Natural killer cell treated with Interleukin-12 subunit alpha and Interleukin-12 subunit beta and Interleukin-15 and Interleukin-18, amount 100 ng/mL, for 72 hours (primary cell): ENCODE data around the gene DPY30. TPM values are rescaled to one million over a fixed set of nuclear protein-coding genes. Genes with fewer than 3 reads are reported as not detected.
"Not testable (repeated sequence)": the region's sequence is repeated elsewhere in the genome, so short reads cannot be mapped to it uniquely, and the experiment has no call there.

Source experiments
- ATAC-seq, 2 donors: fragments of 150-1000 bp; cut with Tn5 transposase in 1 of 2; sonication (Bioruptor Pico), chemical (Tn5 transposase) in 1 of 2; 2 replicates each; pipeline ENCODE4 v1.10.0; 2021
- DNase-seq: peaks from one replicate; pipeline ENCODE4 v3.0.0; 2022; ENCODE audit warnings: low spot score
- H3K27ac Mint-ChIP-seq, 2 donors: 1 replicate in 1 of 2; 2 replicates in 1 of 2; pipeline ENCODE4 v1.8.0; 2022; ENCODE audit warnings: mixed read lengths in 2 of 2, mild to moderate bottlenecking in 1 of 2, moderate library complexity in 1 of 2
- H3K27me3 Mint-ChIP-seq, 2 donors: 1 replicate in 1 of 2; 2 replicates in 1 of 2; pipeline ENCODE4 v1.8.0; 2022; ENCODE audit warnings: mixed read lengths in 2 of 2
- H3K36me3 Mint-ChIP-seq: one replicate; pipeline ENCODE4 v1.8.0; 2022; ENCODE audit warnings: mixed read lengths
- H3K4me1 Mint-ChIP-seq, 2 donors: 1 replicate in 1 of 2; 2 replicates in 1 of 2; pipeline ENCODE4 v1.8.0; 2022; ENCODE audit warnings: low read depth in 2 of 2, mixed read lengths in 2 of 2, mild to moderate bottlenecking in 1 of 2
- H3K4me3 Mint-ChIP-seq: one replicate; pipeline ENCODE4 v1.8.0; 2022; ENCODE audit warnings: mixed read lengths
- H3K9me3 Mint-ChIP-seq: 2 replicates; pipeline ENCODE4 v1.8.0; 2022; ENCODE audit warnings: mixed read lengths
- total RNA-seq, 2 donors: library from RNA; stranded (reverse); gene quantifications; one replicate each; pipeline ENCODE4 v1.2.3, GENCODE V29; 2022

The DPY30 gene
- total RNA-seq, 2 donors from 2014 or later: 40.4 to 58.8 TPM

GRCh38 chr2:32034198-32034887, 5.3 kb downstream of the DPY30 start:
- not testable (repeated sequence) for H3K27ac Mint-ChIP-seq, DNase-seq, ATAC-seq

GRCh38 chr2:32018789-32019482, 20.7 kb downstream of the DPY30 start:
- not testable (repeated sequence) for ATAC-seq, H3K27me3 Mint-ChIP-seq, H3K27ac Mint-ChIP-seq, DNase-seq, H3K4me3 Mint-ChIP-seq, H3K36me3 Mint-ChIP-seq, H3K9me3 Mint-ChIP-seq, H3K4me1 Mint-ChIP-seq

More at GRCh38 chr2:32034198-32034887, 5.3 kb downstream of the DPY30 start:
- H3K4me3 Mint-ChIP-seq, H3K36me3 Mint-ChIP-seq, H3K9me3 Mint-ChIP-seq, H3K27me3 Mint-ChIP-seq: not testable (repeated sequence)
- H3K4me1 Mint-ChIP-seq: peaks cover 15 to 19% of the 10 kb centered on the region in 2 donors

GRCh38 chr2:32012872-32013271, 26.7 kb downstream of the DPY30 start:
- H3K4me3 Mint-ChIP-seq: no peak overlapping the region
- no peaks in the 10 kb centered on the region for H3K9me3 Mint-ChIP-seq
- H3K27ac Mint-ChIP-seq: peak overlapping the region; percentile 93 to 96
- no peaks in the 10 kb centered on the region for H3K36me3 Mint-ChIP-seq
- no peak for ATAC-seq
- peaks cover 19 to 29% of the 10 kb centered on the region in 2 donors for H3K4me1 Mint-ChIP-seq
- no peaks in the 10 kb centered on the region for H3K27me3 Mint-ChIP-seq
- no peak for DNase-seq

GRCh38 chr2:32011485-32011960, 28.1 kb downstream of the DPY30 start:
- DNase-seq: no peak
- ATAC-seq: no peak
- H3K27ac Mint-ChIP-seq: peak overlapping the region; percentile 93 to 96
- peak overlapping the region; percentile 87 for H3K4me3 Mint-ChIP-seq
- no peaks in the 10 kb centered on the region for H3K9me3 Mint-ChIP-seq
- H3K4me1 Mint-ChIP-seq: peaks cover 29 to 40% of the 10 kb centered on the region in 2 donors
- no peaks in the 10 kb centered on the region for H3K36me3 Mint-ChIP-seq
- H3K27me3 Mint-ChIP-seq: no peaks in the 10 kb centered on the region

GRCh38 chr2:32010670-32011484, 28.7 kb downstream of the DPY30 start, which contains the start of gene MEMO1:
Gene MEMO1 (minus strand): TSS chr2:32011008. CDS start chr2:32010247, 761 bp downstream.
- H3K27ac Mint-ChIP-seq: peak within 1 kb of the TSS; percentile 93 to 96
- H3K9me3 Mint-ChIP-seq: no peaks in the 10 kb centered on the region
- DNase-seq: peak; percentile 93
- H3K27me3 Mint-ChIP-seq: no peaks in the 10 kb centered on the region
- peak within 1 kb of the TSS; percentile 87 for H3K4me3 Mint-ChIP-seq
- no peaks in the 10 kb centered on the region for H3K36me3 Mint-ChIP-seq
- peak; percentile 81 to 85 for ATAC-seq
- H3K4me1 Mint-ChIP-seq: peaks cover 32 to 44% of the 10 kb centered on the region in 2 donors

GRCh38 chr2:32010280-32010669, 29.3 kb downstream of the DPY30 start:
- not testable (repeated sequence) for H3K27me3 Mint-ChIP-seq, H3K36me3 Mint-ChIP-seq, H3K4me3 Mint-ChIP-seq, H3K9me3 Mint-ChIP-seq
- ATAC-seq (peak; percentile 87 to 89), DNase-seq (peak; percentile 81)
- peak overlapping the region in 1 of 2 donors; percentile 96 for H3K27ac Mint-ChIP-seq
- peaks cover 38 to 50% of the 10 kb centered on the region in 2 donors for H3K4me1 Mint-ChIP-seq

- H3K27me3 Mint-ChIP-seq: no peaks in the 10 kb centered on the region
- H3K4me1 Mint-ChIP-seq: peaks cover 43 to 56% of the 10 kb centered on the region in 2 donors
- ATAC-seq: peak; percentile 47 to 56
Measured at GRCh38 chr2:32009516-32010256, 29.9 kb downstream of the DPY30 start.

GRCh38 chr2:32008805-32009515, 30.6 kb downstream of the DPY30 start:
- DNase-seq (no peak), ATAC-seq (no peak)
- Mint-ChIP-seq H3K27ac (peak overlapping the region; percentile 83 to 89), H3K4me3 (peak overlapping the region; percentile 93), H3K36me3 (no peaks in the 10 kb centered on the region), H3K27me3 (no peaks in the 10 kb centered on the region), H3K4me1 (peaks cover 44 to 62% of the 10 kb centered on the region in 2 donors), H3K9me3 (no peaks in the 10 kb centered on the region)

More at GRCh38 chr2:32009516-32010256, 29.9 kb downstream of the DPY30 start:
- Mint-ChIP-seq H3K36me3 (no peaks in the 10 kb centered on the region), H3K27ac (peak overlapping the region; percentile 83 to 89), H3K4me3 (peak overlapping the region; percentile 93), H3K9me3 (no peaks in the 10 kb centered on the region)
- peak; percentile 70 for DNase-seq

GRCh38 chr2:32007121-32007391, 32.5 kb downstream of the DPY30 start:
- H3K36me3 Mint-ChIP-seq: no peaks in the 10 kb centered on the region
- H3K4me1 Mint-ChIP-seq: peaks cover 45 to 64% of the 10 kb centered on the region in 2 donors
- no peaks in the 10 kb centered on the region for H3K9me3 Mint-ChIP-seq
- DNase-seq: no peak
- H3K27ac Mint-ChIP-seq: no peak overlapping the region
- ATAC-seq: no peak
- no peaks in the 10 kb centered on the region for H3K27me3 Mint-ChIP-seq
- no peak overlapping the region for H3K4me3 Mint-ChIP-seq

- no peaks in the 10 kb centered on the region for H3K9me3 Mint-ChIP-seq
- no peaks in the 10 kb centered on the region for H3K36me3 Mint-ChIP-seq
- peak overlapping the region; percentile 15 for H3K4me3 Mint-ChIP-seq
- DNase-seq: no peak
- H3K27me3 Mint-ChIP-seq: no peaks in the 10 kb centered on the region
- H3K27ac Mint-ChIP-seq: no peak overlapping the region
- H3K4me1 Mint-ChIP-seq: peaks cover 40 to 58% of the 10 kb centered on the region in 2 donors
- ATAC-seq: no peak
Measured at GRCh38 chr2:32005371-32005976, 34.1 kb downstream of the DPY30 start.

- ATAC-seq (no peak), DNase-seq (no peak)
- Mint-ChIP-seq H3K4me3 (no peak overlapping the region), H3K27ac (no peak overlapping the region), H3K27me3 (no peaks in the 10 kb centered on the region), H3K4me1 (peaks cover 43 to 61% of the 10 kb centered on the region in 2 donors), H3K9me3 (no peaks in the 10 kb centered on the region), H3K36me3 (no peaks in the 10 kb centered on the region)
Measured at GRCh38 chr2:32003791-32004190, 35.8 kb downstream of the DPY30 start.

GRCh38 chr2:32002406-32002805, 37.2 kb downstream of the DPY30 start:
- H3K9me3 Mint-ChIP-seq: no peaks in the 10 kb centered on the region
- peaks cover 47 to 61% of the 10 kb centered on the region in 2 donors for H3K4me1 Mint-ChIP-seq
- DNase-seq (no peak), ATAC-seq (no peak)
- no peak overlapping the region for H3K27ac Mint-ChIP-seq
- H3K4me3 Mint-ChIP-seq: no peak overlapping the region
- no peaks in the 10 kb centered on the region for H3K36me3 Mint-ChIP-seq
- no peaks in the 10 kb centered on the region for H3K27me3 Mint-ChIP-seq
